ENCODE measurements around the gene SLC35G2. TPM values are rescaled to one million over a fixed set of nuclear protein-coding genes. Genes with fewer than 3 reads are reported as not detected.

SLC35G2 gene
- total and polyA plus RNA-seq, 2 of the 4 experiments (the other 2 are of a cell fraction), result 6.6 to 7.0 TPM

- Histone ChIP-seq H2BK15ac (ENCODE audit: low read depth, low read length) (peak overlapping the region; percentile 97; the same call in 2 of the 3 replicates), H2BK5ac (ENCODE audit: low read depth, low read length, poor library complexity, severe bottlenecking) (peak overlapping the region; percentile 99), H2BK120ac (ENCODE audit: low read depth, low read length) (peak overlapping the region; percentile 96), H3K79me1 (ENCODE audit: low read depth in 1 of 2, low read length in 2 of 2) (0 out of 4 replicates have a peak, but pooled peaks cover 0 to 3% of the 10 kb centered on the region in 2 experiments), H4K8ac (ENCODE audit: low read depth in 2 of 2, low read length in 2 of 2) (peak overlapping the region; percentile 86 to 88), H3K4me1 (ENCODE audit: control insufficient read depth, insufficient read depth, low read length) (peaks cover 18% of the 10 kb centered on the region), H3K27me3 (ENCODE audit: control insufficient read depth, insufficient read depth, low read length) (no peaks in the 10 kb centered on the region), H4K5ac (ENCODE audit: low read depth, low read length) (peak overlapping the region; percentile 80), H4K20me1 (ENCODE audit: insufficient read depth, low read length) (no peaks in the 10 kb centered on the region), H4K91ac (ENCODE audit: insufficient read depth, low read depth, low read length) (peak overlapping the region; percentile 93), H3K4ac (ENCODE audit: low read depth, low read length) (peak overlapping the region; percentile 93), H3K56ac (ENCODE audit: extremely low read depth, insufficient read depth, low read length) (peak overlapping the region; percentile 75), H3K14ac (replicated peaks; ENCODE audit: low read depth, low read length) (peak overlapping the region; percentile 70), H3K27ac (ENCODE audit: insufficient read depth, low read length) (peak overlapping the region; percentile 90), H3K4me3 (ENCODE audit: insufficient read depth, low read depth, low read length) (no peak overlapping the region), H3K9ac (ENCODE audit: low read depth, low read length) (peak overlapping the region; percentile 70), H3K9me1 (ENCODE audit: insufficient read depth, low read length) (peaks cover 13% of the 10 kb centered on the region), H3K36me3 (ENCODE audit: control insufficient read depth, insufficient read depth, low read length) (no peaks in the 10 kb centered on the region), H2BK20ac (ENCODE audit: low read depth, low read length) (peak overlapping the region; percentile 95), H3K18ac (ENCODE audit: low read depth, low read length) (peak overlapping the region; percentile 95), H3K23ac (ENCODE audit: low read depth, low read length) (peak overlapping the region; percentile 89), H2AFZ (replicated peaks; ENCODE audit: low read length, poor library complexity) (peak overlapping the region; percentile 64), H2AK9ac (replicated peaks; ENCODE audit: low read depth, low read length, poor library complexity) (peak overlapping the region; percentile 11), H3K4me2 (ENCODE audit: low read depth, low read length) (peak overlapping the region; percentile 69), H2AK5ac (ENCODE audit: low read depth, low read length) (peak overlapping the region; percentile 92), H3K9me3 (ENCODE audit: control insufficient read depth, insufficient read depth, low read length) (peaks cover 2% of the 10 kb centered on the region; the same call in 1 of the 2 replicates)
- dilution Hi-C loops (cut with HindIII; ENCODE audit: low sequenced_read_pairs, unreplicated experiment), result no loop called here
- WGBS, 2 experiments (ENCODE audit: extremely low coverage in 2 of 2, insufficient read length in 1 of 2), result no CpG with 5 or more reads among the region's 2 CpGs
- peak; percentile 45 for DNase-seq
- in situ Hi-C loops (cut with MboI; ENCODE audit: low sequenced_read_pairs), result no loop called here
- BruUV-seq (replicated peaks), result no TSS peak
- peak; percentile 19 for ATAC-seq (ENCODE audit: low read depth)
- peak; percentile 52; the same call in 1 of the 2 replicates for TF ChIP-seq USF2 (IDR thresholded peaks at IDR 0.05; ENCODE audit: low read depth, low read length)
- peak; percentile 56; the same call in 1 of the 2 replicates for TF ChIP-seq MXI1 (IDR thresholded peaks at IDR 0.05; ENCODE audit: borderline replicate concordance, low read depth, low read length)
- no peak for TF ChIP-seq SMC3 (IDR thresholded peaks at IDR 0.05; ENCODE audit: low read depth, low read length)
- intact Hi-C loops (cut with micrococcal nuclease), result loop anchor here (2.0 kb wide), 2 partner anchors 31 to 75 kb away; partner anchors contain the start of genes NCK1 and SLC35G2
- CTCF ChIA-PET, result interaction anchor here (0.7 to 2.4 kb wide), 4 partner anchors 29 to 227 kb away, joined by 3 to 8 read pairs (median 6); partner anchors contain the start of gene STAG1
- POLR2A ChIA-PET (ENCODE audit: unreplicated experiment), result interaction anchor here (0.6 to 0.8 kb wide), 2 partner anchors 33 to 591 kb away, joined by 3 read pairs; partner anchors contain the start of gene MSL2
Measured at GRCh38 chr3:136787349-136787748, 31.6 kb upstream of the SLC35G2 start.

Data from IMR-90 (cell line).